NOMO-1 treated with dmso at 0.1 percent for 144 hours (cell line): ENCODE results near the gene SLC22A7.

Experiments
- DNase-seq: peaks from one replicate; lab custom pipeline; 2025; ENCODE audit not compliant: unreplicated experiment; lab: John Stamatoyannopoulos, UW

SLC22A7 gene

DNA sequence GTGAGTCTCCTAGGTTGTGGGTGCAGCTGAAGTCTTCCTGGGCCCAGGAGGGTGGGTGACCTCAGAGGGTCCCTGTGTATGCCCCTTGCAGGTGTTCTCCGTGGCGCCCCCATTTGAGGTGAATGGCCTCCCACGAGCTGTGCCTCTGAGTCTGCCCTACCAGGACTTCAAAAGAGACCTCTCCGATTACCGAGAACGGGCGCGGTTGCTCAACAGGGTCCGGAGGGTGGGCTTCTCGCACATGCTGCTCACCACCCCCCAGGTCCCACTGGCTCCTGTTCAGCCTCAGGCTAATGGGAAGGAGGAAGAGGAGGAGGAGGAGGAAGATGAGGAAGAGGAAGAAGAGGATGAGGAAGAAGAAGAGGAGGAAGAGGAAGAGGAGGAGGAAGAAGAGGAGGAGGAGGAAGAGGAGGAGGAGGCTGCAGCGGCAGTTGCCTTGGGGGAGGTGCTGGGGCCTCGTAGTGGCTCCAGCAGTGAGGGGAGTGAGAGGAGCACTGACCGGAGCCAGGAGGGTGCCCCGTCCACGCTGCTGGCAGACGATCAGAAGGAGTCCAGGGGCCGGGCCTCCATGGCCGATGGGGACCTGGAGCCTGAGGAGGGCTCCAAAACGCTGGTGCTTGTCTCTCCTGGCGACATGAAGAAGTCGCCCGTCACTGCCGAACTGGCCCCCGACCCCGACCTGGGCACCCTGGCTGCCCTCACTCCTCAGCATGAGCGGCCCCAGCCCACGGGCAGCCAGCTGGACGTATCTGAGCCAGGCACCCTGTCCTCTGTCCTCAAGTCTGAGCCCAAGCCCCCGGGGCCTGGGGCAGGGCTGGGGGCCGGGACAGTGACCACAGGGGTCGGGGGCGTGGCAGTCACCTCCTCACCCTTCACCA, 15.2 kb upstream of the SLC22A7 start:
- DNase-seq = no peak

DNA sequence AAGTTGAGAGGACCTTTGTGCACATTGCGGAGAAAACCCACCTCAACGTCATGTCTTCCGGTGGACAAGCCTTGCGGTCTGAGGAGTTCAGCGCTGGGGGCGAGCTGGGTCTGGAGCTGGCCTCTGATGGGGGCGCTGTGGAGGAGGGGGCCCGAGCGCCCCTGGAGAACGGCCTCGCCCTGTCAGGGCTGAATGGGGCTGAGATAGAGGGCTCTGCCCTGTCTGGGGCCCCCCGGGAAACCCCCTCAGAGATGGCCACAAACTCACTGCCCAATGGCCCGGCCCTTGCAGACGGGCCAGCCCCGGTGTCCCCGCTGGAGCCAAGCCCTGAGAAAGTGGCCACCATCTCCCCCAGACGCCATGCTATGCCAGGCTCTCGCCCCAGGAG, 14.6 kb upstream of the SLC22A7 start:
- DNase-seq = no peak

DNA sequence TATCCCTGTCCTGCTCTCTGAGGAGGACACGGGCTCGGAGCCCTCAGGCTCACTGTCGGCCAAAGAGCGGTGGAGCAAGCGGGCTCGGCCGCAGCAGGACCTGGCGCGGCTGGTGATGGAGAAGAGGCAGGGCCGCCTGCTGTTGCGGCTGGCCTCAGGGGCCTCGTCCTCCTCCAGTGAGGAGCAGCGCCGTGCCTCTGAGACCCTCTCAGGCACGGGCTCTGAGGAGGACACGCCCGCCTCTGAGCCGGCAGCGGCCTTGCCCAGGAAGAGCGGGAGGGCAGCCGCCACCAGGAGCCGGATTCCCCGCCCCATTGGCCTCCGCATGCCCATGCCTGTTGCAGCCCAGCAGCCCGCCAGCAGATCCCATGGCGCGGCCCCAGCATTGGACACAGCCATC, 14.2 kb upstream of the SLC22A7 start:
- DNase-seq = no peak

DNA sequence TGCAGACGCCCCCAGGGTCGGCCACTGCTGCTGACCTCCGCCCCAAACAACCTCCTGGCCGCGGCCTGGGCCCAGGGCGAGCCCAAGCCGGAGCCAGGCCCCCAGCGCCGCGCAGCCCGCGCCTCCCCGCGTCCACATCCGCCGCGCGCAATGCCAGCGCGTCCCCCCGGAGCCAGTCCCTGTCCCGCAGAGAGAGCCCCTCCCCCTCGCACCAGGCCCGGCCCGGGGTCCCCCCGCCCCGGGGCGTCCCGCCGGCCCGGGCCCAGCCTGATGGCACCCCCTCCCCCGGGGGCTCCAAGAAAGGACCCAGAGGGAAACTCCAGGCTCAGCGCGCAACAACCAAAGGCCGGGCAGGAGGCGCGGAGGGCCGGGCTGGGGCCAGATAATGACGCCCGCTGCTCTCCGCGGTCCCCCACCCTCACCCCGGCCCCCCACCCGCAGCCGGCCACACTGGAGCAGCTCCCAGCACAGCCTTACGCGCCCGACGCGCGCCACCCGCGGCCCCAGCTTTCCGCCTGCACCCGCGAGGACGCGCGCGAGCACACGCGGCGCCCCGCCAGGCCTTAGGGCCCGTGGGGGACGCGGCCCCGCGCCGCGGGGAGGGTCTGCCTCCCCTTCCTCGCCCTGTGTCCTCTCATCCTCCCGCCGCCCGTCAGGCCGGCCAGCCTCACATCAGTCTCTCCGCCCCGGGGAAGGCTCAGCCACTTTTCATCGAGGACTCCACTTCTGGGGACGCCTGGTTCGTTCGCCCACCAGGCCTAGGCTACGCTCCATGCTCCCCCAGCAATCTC, 12.9 kb upstream of the SLC22A7 start:
- DNase-seq = no peak

DNA sequence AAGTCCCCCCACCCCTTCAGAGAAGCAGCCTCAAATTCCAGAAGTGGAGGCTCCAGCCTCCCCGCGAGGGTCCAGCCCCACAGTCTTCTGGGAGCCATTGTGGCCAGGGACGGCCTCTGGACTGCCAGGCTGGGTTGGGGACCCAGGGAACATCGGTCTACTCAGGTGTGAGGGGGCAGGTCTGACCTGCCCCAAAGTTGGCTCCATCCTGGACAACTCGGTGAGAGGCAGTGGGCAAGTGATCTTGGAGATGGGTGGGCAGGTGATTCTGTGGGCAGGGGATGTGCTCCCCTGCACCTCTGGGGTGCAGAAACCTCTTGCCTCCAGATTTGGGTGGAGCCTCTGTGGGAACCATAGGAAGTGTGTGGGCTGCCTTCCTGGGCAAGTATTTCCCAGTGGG, 12.2 kb upstream of the SLC22A7 start:
- no peak for DNase-seq

DNA sequence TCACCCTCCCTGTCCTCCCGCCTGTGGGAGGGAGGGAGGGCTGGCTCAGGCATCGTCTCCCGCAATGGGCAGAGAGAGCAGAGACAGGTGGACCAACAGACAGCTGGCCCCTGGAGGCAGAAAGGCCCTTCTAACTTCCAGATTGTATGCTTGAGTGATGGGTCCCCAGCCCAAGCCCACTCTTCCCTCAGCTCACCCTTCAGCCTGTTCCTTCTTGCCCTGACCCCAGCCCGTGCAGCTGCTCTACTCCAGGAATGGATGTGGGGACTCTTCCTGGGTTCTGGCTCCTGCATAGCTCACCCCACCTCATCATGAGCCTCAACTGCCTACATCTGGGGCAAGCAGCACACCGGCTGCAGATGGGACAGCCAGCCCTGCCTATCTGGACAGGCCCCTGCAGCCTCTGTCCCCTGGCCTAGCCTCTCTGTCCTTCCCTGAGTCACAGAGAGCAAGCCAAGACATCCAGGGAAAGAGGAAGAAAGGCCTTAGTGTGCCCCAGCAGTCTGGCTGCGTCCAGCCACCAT, 11.5 kb upstream of the SLC22A7 start:
- DNase-seq = no peak

DNA sequence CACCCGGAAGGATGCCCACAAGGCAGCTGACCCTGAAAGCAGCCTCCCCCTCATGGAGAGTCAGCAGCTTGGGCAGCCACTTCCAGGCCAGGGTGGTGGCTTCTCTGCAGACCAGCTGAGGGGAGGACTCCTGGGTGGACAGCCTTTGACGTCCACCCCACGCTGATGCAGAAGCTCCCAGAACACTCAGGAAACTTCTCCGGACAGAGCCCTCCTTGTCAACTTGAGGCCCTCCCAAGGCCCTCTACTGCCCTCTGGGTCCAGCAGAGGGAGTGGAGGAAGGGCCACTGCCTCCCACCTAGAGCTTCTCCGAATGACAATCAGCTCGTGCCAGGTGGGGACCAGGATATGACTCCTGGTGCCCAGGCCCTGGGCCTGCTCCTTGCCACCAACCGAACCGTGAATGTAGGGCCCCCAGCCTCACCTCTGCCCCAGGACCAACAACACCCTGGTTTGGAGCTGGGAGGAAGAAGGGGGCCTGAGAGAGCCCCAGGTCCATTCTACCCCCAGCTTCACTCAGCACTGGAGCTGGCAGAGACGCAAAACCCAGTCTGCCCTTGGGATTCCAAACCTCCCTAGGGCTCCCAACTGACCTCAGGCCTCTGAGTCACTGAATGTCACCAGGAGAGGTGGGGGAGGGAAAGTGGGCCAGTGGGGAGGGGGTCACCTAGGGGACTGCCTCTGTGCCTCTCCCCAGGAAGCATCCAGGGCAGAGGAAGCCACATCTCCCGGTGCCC, 10.9 kb upstream of the SLC22A7 start:
- no peak for DNase-seq

DNA sequence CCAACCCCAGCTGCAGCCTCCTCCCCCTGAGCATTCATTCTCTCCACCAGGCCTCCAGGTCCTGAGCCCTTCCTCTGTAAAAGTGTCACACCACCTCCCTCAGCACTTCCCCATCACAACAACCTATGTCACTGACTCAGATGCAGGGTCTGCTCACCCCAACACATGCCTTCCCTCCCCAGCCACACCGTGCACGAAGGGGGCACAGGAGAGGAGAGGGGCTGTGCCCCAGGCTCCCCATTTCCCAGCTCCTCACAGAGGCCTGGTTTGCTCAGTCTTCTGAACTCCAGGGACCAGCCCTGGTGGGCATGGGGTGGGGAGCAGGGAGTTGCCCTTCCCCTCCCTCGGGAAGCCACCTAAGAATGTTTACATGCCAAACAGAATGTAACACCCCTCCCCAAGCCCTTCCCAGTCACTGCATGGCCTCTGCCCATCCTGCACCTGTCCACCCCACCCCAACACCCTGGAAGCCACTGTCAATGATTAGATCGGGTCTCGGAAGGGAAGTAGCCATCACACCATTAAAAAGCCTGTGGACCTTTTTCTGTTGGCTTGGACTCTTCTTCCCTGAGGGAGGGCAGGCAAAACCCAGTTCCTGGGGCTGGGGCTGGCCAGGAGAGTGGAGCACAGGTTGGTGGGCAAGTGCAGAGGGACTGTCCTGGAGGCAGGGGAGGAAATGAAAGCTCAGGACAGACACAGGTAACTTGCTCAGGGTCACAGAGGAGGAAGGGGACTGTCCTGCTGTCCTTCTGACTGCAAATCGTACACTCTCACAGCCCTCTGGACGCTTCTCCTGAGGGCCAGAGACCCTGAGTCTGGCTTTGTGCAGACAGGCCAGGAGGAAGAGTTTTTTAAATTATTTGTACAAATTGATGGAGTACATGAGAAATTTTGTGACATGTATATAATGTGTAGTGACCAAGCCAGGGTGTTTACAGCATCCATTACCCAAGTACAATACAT, 10.1 kb upstream of the SLC22A7 start:
- no peak for DNase-seq

DNA sequence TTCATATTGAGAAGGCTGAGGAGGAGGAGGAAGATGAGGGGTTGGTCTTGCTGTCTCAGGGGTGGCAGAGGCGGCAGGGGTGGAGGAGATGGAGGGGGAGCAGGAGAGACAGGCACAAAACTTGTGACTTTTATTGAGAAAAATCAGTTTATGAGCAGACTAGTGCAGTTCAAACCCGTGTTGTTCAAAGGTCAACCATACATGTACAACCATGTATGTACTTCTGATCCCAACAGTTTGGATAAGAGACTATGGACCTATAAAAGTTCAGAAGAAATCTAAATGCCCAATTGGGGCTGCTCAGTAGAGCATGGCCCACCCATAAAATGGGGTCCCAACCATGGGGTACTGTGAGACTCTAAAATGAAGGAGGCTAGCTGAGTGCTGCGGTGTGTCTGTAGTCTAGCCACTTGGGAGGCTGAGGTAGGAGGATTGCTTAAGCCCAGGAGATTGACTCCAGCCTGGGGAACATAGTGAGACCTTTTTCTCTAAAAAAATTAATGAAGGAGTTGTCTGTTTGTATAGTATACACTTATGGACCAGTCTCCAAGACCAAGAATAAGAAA, 7.6 kb upstream of the SLC22A7 start:
- no peak for DNase-seq

DNA sequence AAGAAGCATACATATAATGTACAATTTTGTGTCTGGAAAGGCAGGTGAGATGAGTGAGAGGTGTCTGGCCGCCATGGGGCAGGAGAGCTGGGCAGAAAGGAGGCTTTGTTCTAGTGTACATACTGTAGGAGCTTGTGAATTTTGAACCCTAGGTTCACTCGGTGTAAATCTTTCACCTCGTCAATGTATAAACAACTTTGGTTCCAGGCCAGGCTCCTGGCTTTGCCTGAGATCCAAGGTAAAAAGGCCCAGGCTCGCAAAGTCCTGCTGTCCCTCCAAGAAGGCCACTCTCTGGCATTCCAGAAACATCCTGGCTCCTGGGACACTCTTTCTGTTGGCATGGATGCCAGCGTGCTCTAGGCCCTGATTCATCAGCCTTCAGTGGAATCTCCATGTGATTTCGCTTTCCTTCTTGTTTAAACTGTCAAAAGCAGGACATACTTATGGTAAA, 7.1 kb upstream of the SLC22A7 start:
- DNase-seq = no peak

DNA sequence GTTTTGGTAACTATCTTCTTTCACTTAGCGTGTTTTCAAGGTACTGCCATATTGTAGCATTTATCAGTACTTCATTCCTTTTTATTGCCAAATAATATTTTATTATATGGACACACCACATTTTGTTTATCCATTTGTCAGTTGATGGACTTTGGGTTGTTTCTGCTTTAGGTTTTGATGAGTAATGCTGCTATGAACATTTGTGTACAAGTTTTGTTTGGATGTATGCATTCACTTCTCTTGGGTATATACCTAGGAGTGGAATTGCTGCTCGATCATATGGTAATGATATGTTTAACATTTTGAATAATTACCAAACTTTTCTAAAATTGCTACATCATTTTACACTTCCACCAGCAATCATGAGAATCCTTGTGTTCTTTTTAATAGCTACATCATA, 6.4 kb upstream of the SLC22A7 start:
- DNase-seq = no peak

DNA sequence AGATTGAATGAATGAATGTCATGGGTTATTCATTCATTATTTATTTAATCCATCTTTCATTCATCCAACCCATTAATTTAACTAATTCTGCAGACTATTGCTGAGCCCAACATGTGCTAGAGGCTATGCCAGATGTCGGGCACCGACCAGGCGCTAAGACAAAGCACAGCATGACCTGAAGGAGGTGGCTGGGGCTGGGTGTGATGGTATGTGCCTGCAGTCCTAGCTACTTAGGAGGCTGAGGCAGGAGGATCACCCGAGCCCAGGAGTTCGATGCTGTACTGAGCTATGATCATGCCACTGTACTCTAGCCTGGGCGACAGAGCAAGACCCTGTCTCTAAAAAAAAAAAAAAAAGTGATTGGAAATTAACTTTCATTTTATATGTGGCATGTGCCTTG, 5.7 kb upstream of the SLC22A7 start:
- no peak for DNase-seq

DNA sequence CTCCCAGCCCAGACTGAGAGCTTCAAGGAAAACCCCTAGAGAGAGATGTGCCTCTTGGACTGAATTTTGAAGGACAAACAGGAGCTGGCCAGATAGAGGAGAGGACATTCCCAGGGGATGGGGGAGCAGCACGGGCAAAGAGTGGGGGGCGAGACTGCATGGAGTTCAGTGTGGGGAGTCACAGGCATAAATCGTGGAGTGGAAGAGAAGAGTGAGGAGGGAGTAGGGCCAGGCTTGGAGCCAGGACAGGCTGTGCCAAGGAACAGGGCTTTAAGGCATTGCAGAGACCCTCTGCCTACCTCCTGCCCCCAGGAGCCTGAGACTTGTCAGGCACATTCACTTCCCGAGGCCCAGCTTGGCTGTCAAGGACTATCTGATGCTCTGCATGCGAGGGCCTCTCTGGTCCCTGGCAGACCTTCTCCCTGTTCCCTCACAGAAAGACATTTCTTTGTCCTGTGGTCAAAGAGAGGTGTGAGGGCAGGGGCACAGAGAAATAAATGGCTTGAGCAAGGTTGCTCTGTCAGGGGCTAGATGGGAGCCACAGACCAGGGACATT, 5.2 kb upstream of the SLC22A7 start:
- no peak for DNase-seq

DNA sequence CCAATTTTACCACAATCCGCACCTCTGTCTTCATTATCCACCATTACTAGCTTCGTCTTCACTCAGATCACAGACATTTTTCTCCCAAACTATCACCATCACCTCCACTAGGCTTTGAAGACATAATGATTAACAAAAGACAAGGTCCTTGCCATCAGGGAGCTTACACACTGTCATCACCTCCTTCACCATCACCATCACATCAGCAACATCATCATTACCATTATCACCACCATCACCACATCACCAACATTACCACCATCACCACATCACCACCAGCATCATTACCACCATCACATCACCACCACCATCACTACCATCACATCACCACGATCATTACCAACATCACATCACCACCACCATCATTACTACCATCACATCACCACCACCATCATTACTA, 4.4 kb upstream of the SLC22A7 start:
- DNase-seq = no peak

DNA sequence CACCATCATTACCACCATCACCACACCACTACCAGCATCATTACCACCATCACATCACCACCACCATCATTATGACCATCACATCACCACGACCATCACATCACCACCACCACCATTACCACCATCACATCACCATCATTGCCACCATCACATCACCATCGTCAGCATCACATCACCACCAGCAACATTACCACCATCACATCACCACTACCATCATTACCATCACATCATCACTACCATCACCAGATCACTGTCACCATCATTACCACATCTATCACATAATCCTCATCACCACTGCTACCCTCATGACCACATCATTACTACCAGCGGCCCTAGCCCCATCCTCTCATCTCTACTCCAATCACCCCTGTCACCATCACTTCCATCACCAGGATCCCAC, 3.5 kb upstream of the SLC22A7 start:
- no peak for DNase-seq

DNA sequence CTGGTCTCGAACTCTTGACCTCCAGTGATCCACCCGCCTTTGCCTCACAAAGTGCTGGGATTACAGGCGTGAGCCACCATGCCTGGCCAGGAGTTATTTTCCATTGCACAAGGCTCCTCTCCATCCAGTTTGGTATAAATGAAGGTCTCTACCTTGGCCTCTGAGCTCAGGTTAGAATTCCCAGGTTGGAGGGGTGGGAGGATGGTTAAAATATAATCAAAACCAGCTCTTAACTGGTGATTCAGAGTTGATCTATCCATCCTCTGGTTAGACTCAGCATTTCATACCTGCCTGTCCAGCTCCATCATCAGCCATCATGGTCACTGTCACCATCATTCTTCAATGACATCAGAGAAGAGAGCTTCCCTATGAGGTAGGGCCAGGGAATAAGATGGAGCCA, 2.6 kb upstream of the SLC22A7 start:
- DNase-seq = no peak

DNA sequence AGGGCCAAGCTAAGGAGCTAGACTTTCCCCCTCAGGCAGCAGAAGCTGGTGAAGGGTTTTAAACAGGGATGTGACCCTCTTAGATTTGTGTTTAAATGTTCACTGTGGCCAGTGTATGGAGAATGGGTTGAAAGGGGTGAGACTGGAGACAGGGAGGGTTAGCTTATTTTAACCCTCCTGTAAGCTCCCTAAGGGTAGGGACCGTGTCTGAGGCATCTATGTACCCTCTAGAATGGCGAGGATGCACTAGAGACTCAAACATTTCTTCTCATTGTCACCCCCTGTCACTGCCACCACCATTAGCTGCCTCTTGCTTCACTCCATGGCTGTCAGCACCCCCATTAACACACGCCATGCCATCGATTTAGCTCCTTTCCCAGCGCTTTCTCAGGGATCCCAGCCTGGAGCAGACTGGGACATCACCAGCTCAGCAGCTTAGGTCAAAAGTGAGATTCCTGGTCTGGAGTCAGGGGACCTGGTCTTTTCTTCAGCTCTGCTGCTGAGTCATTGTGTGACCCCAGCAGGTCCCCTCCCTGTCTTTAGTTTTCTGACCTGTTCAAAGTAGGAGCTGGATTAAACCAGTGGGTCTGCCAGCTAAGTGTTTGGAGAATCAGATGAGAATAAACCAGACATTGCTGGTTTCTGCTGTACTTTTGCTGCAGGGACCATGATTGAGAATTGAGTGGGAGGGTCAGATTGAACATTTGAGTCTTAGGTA, 1.1 kb upstream of the SLC22A7 start:
- DNase-seq = no peak

DNA sequence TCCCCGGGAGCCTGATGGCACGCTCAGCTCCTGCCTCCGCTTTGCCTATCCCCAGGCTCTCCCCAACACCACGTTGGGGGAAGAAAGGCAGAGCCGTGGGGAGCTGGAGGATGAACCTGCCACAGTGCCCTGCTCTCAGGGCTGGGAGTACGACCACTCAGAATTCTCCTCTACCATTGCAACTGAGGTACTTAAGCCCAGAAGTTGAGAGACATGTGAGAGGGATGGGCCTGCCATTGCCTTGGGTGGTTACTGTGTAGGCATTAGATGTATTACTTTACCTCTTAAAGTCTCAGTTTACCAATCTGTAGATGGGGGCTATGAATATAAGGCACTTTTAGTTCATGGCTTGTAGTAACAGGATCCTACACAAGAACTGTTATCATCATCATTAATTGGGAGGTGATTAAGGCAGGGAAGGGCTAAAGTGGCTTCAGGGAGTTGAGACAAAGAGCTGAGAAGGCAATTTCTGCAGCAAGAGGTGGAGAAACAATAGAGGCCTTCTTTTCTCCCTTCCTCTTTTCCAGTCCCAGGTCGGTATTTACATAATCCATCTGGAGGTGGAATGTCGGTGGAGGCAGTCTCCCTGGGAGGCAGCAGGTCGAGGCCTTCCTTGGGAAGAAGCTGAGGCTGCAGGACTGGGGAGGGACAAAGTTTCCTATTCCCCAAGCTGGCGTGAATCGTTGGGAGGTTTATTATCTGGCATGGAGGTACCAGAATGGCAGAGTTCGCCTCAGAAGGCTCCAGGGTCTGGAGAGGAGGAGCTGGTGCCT, 691 bp downstream of the SLC22A7 start:
- DNase-seq = no peak
